ENCODE results near the gene SPAG16. TPM values are rescaled to one million over a fixed set of nuclear protein-coding genes. Genes with fewer than 3 reads are reported as not detected.

The SPAG16 gene
- total and polyA plus RNA-seq, 10 donors, result 9.0 to 19.7 (median 12.2) TPM

GRCh38 chr2:214014551-214015220 lies 730.4 kb downstream of the SPAG16 start:
- H3K4me1 ChIP-seq, result no peaks in the 10 kb centered on the region
- 84 to 91% (median 88%) methylated on average over 7 of the region's 7 CpGs for WGBS, 5 donors
- DNase-seq, result no peak
- no peak overlapping the region for H3K4me3 ChIP-seq
- intact Hi-C loops (cut with DNase I; ENCODE audit: low total_unique reads), result no loop called here
- no peak overlapping the region for H3K27ac ChIP-seq
- no peak for TF ChIP-seq CTCF (IDR thresholded peaks at IDR 0.05 in 8 of 11, conservative IDR thresholded peaks at IDR 0.05 in 3 of 11)
- no peak for TF ChIP-seq POLR2AphosphoS5 (IDR thresholded peaks at IDR 0.05)
- H3K27me3 ChIP-seq (replicated peaks in 1 of 7), result no peaks in the 10 kb centered on the region
- H3K36me3 ChIP-seq, result no peaks in the 10 kb centered on the region
- H3K9me3 ChIP-seq, result no peaks in the 10 kb centered on the region

- Histone ChIP-seq H3K9me3 (no peaks in the 10 kb centered on the region), H3K4me1 (no peaks in the 10 kb centered on the region), H3K4me3 (no peak overlapping the region), H3K27ac (no peak overlapping the region), H3K27me3 (replicated peaks in 1 of 7) (no peaks in the 10 kb centered on the region), H3K36me3 (no peaks in the 10 kb centered on the region)
- TF ChIP-seq POLR2A (IDR thresholded peaks at IDR 0.05) (no peak), CTCF (IDR thresholded peaks at IDR 0.05 in 8 of 11, conservative IDR thresholded peaks at IDR 0.05 in 3 of 11) (no peak), POLR2AphosphoS5 (IDR thresholded peaks at IDR 0.05) (no peak)
- intact Hi-C loops (cut with DNase I; ENCODE audit: low total_unique reads), result no loop called here
- WGBS, 5 donors, result 73 to 92% (median 83%) methylated on average over 3 of the region's 3 CpGs
- no peak for DNase-seq
These were observed 735.1 kb downstream of the SPAG16 start for GRCh38 chr2:214019229-214019972.

GRCh38 chr2:214019973-214020345 lies 735.7 kb downstream of the SPAG16 start:
- H3K9me3 ChIP-seq, result no peaks in the 10 kb centered on the region
- DNase-seq, result no peak
- H3K4me1 ChIP-seq, result no peaks in the 10 kb centered on the region
- intact Hi-C loops (cut with DNase I; ENCODE audit: low total_unique reads), result no loop called here
- no peaks in the 10 kb centered on the region for H3K27me3 ChIP-seq (replicated peaks in 1 of 7)
- H3K27ac ChIP-seq, result no peak overlapping the region
- TF ChIP-seq POLR2AphosphoS5 (IDR thresholded peaks at IDR 0.05) (no peak), POLR2A (IDR thresholded peaks at IDR 0.05) (no peak), CTCF (IDR thresholded peaks at IDR 0.05 in 8 of 11, conservative IDR thresholded peaks at IDR 0.05 in 3 of 11) (no peak)
- H3K36me3 ChIP-seq, result no peaks in the 10 kb centered on the region
- WGBS, 5 donors, result 65 to 82% (median 78%) methylated on average over 4 of the region's 4 CpGs
- no peak overlapping the region for H3K4me3 ChIP-seq

- H3K27ac ChIP-seq, result no peak overlapping the region
- DNase-seq, result no peak
- TF ChIP-seq POLR2AphosphoS5 (IDR thresholded peaks at IDR 0.05) (no peak), CTCF (IDR thresholded peaks at IDR 0.05 in 8 of 11, conservative IDR thresholded peaks at IDR 0.05 in 3 of 11) (no peak), POLR2A (IDR thresholded peaks at IDR 0.05) (no peak)
- no peaks in the 10 kb centered on the region for H3K4me1 ChIP-seq
- H3K36me3 ChIP-seq, result no peaks in the 10 kb centered on the region
- no peaks in the 10 kb centered on the region for H3K27me3 ChIP-seq (replicated peaks in 1 of 7)
- intact Hi-C loops (cut with DNase I; ENCODE audit: low total_unique reads), result no loop called here
- peaks cover 0 to under 1% (median 0%) of the 10 kb centered on the region in 8 donors for H3K9me3 ChIP-seq
- no peak overlapping the region for H3K4me3 ChIP-seq
- WGBS, 5 donors, result 70 to 88% (median 78%) methylated on average over 2 of the region's 2 CpGs
These were observed 744.9 kb downstream of the SPAG16 start for GRCh38 chr2:214029190-214029589.

Data from spleen (tissue), 11 donors.